CD4-positive, alpha-beta T cell treated with Interleukin-10 for 1 hour (primary cell): ENCODE results near the gene SYNDIG1L.
"Not testable (repeated sequence)": the region's sequence is repeated elsewhere in the genome, so short reads cannot be mapped to it uniquely, and the experiment has no call there.

Experiments used
- DNase-seq: peaks from one replicate; pipeline ENCODE4 v3.0.0-alpha.2; 2020

Gene SYNDIG1L

DNA sequence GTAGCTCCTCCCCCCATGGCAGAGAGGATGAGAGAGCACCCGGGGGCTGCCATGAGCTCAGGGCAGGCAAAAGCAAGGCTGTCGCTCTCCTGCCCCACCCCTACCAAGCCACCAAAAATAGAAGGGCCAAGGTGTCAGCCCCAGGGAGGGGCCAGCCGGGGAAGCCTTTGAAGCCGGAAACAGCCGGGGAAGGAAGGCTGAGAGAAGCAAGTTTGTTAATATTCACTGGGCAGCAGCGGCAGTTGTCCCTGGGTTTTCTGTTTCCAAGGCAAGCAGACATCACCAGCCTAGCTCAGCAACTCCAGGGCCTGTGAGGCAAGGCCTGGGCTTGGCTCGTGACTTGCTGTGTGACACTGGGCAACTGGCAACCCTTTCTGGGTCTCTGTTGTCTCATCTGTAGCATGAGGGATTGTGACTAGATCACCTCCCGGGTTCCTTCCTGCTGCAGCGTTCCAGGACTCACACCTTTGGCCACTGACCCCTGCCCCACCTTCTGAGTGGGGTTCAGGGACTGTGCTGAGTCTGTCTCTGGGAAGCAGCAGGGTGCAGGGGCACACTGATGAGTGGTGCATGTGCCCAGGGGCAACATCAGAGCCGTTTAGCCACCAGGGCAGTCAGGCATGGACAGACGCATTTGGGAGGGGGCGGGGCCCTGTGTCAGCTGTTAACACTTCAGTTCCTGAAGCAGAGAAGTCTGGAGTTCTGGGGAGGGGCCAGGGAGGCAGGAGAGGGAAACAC, 24.3 kb downstream of the SYNDIG1L start:
- peak; percentile 81 for DNase-seq

DNA sequence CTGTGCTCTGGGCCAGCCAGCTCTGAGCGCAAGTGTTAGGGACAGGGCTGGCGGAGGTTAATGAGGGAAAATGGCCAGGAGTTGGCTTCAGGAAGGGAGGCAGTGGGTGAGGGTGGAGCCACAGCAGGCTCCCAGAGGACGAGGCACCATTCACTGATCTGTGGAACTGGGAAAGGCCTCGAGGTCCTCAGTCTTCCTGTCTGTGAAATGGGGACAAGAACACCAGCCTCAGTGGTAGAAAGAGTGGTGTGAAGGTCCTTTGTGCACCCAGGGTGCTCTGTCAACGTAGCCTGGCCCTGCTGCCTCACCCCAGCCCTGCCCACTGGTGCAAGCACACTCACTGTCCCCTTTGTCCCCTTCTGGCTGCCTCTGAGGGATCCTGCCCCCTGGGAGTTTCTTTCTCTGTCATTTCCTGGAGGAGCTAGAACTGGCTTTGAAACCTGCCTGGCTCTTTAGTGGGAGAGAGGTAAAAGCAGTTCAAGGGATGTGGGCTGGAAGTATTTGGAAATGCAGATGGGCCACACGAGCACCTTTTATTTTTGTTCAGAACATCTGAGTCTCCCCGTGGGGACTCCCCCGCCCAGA, 25.0 kb downstream of the SYNDIG1L start:
- DNase-seq, result no peak

DNA sequence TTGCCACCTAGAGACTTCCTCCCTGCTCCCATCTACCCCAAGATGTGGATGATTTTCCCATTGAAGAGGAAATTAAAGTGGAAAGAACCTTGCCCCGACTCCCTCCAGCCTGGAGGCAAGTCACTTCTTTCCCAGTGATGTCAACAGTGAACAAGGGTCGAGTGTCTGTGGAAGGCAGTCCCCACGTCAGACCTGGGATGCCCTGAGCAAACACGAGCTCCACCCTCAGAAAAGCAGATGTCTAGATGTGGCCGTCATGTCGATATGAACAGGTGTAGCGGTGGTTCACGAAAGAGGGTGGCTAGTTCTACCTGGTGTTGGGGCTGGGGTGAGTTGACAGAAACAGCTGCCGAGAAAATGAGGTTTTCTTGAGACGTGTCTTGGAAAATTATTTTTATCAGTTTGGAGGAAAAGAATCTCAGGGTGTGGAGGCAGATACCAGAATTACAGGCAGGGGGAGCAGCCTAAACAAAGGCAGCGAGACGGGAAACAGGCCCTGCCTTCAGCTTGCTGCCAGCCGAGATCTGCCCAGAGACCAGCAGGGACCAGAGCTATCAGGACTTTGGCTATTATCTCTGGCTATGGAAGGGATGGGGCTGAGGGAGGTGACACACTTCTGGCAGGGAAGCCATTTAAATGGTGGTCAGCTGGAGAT, 25.9 kb downstream of the SYNDIG1L start:
- DNase-seq, result no peak

DNA sequence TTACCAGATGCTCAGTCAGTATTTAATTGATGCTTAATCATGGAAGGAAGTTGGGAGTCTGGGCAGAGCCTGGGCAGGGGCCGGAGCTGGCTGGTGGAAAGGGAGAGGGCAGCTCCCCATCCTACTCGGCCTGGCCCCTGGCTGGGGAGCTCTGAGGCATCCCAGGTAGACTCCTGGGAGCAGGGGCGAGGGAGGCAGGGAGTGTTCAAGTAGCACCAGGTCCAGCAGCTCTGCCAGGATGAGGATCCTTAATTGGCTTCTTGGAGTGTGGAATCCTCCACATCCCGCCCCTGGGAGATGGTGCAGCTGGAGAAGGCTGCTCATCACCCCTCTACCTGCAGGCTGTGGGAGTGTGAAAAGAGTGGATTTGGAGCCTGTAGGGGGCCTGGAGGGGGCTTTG, 30.9 kb downstream of the SYNDIG1L start:
- no peak for DNase-seq

DNA sequence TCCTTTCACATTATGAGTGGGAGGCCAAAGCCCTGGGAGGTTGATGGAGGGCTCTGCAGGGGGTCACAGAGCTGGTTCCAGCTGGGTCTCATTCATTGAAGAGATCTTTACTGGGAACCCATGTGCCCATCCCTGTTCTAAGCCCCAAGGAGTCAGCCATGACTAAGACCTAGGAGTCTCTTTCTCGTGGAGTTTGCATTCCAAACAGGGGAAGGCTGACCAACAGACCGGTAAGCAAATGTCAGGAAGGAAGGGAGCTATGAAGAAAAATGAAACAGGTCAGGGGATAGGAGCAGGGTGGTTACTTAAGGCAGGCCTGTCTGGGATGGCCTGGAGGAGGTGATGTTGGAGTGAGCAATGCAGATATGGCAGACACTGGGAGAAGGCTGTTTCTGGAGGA, 31.5 kb downstream of the SYNDIG1L start:
- DNase-seq, result no peak

DNA sequence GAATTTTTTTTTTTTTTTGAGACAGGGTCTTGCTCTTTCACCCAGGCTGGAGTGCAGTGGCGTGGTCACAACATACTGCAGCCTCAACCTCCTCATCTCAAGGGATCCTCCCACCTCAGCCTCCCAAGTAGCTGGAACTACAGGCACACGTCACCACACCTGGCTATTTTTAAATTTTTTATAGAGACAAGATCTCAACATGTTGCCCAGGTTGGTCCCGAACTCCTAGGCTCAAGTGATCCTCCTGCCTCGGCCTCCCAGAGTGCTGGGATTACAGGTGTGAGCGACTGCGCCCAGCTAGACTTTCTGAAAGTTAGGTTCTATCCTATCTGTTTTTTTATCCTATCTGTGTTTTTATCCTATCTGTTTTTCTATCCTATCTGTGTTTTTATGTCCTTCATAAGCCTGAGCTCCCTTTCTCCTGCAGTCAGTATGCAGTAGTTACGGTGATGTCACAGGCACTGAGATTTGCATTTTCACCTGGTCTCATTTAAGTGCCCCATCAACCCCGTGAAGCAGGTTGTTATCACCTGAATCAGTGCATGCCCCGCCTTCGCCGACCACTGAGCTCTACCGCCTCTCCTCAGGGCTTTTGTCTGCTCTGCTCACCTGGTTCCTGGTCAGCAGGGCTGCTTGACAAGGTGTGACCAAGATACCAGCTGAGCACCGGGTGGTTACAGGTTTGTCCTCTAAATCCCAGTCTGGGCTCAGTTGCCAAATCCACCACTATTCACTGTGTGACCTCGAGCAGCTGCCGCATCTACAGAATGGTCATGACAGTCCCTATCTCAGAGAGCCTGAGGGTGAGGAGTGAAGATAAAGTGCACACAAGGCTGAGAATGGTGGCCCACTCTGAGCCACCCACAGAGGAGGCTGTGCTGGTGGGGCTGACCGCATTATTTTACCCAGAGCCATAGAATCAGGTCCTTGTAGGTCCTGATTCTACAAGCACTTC, 33.1 kb downstream of the SYNDIG1L start:
- DNase-seq, result no peak

DNA sequence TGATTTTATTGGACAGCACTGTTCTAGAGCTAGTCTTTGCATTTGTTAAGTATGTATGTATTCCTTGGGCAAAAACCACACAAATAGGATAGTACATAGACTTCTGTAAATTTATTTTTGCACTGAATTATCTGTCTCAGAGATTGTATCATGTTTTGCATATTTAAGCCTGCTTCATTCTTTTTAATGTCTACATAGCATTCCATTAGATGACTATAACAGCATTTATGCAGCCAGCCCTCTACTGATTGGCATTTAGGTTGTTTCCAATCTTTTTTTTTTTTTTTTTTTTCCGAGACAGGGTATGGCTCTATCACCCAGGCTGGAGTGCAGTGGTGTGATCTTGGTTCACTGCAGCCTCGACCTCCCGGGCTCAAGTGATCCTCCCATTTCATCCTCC, 34.5 kb downstream of the SYNDIG1L start:
- no peak for DNase-seq

DNA sequence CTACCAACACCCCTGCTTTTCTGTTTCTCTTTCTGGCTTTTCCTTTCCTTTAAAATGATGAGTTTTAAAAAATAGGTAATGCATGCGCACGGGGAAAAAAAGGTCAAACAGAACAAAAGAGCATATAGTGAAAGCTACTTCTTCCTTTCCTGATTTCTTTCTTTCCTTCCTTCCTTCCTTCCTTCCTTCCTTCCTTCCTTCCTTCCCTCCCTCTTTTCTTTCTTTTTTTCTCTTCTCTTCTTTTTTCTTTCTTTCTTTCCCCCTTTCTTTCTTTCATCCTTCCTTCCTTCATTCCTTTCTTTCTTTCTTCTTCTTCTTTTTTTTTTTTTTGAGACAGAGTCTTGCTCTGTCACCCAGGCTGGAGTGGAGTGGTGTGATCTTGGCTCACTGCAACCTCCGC, 35.5 kb downstream of the SYNDIG1L start:
- not testable (repeated sequence) for DNase-seq

DNA sequence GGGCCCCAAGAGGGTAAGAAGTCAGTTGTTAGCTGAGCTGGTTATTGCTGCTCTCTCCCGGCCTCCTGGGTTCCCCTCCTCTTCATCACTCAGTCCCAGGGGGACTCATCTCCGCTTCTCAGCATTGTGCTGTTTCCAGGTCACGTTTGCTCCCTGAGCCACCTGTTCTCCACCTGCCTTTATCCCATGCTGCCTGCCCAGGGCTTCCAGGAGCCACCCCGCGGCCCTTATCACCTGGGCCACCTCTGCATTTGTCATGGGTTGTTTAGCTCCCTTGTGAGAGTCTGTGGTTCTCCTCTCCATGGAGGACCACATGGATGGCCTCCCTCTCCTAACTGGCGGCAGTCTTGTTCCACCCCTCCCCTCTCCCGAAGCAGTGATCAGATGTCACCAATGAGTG, 36.0 kb downstream of the SYNDIG1L start:
- DNase-seq, result no peak

DNA sequence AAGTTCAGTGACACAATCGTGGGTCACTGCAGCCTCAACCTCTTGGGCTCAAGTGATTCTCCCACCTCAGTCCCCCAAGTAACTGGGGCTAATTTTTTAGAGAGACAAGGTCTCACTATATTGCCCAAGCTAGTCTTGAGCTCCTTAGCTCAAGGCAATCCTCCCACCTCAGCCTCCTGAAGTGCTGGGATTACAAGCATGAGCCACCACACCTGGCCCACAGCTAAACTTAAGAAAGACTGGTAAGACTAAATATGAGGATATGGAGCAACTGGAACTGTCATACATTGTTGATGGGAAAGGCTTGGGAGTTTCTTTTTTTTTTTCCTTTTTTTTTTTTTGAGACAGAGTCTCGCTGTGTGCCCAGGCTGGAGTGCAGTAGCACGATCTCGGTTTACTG, 43.8 kb downstream of the SYNDIG1L start:
- DNase-seq, result no peak

DNA sequence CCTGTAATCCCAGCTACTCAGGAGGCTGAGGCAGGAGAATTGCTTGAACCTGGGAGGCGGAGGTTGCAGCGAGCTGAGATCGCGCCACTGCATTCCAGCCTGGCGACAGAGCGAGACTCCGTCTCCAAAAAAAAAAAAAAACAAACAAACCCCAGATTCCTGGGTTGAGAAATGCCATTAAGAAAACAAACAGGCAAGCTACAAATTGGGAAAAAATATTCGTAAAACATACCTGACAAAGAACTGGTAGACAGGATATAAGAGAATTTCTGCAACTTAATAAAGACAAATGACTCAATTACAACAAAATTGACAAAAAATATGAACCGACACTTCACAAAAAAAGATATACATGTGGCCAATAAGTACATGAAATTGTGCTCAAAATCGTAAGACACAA, 44.4 kb downstream of the SYNDIG1L start:
- not testable (repeated sequence) for DNase-seq

DNA sequence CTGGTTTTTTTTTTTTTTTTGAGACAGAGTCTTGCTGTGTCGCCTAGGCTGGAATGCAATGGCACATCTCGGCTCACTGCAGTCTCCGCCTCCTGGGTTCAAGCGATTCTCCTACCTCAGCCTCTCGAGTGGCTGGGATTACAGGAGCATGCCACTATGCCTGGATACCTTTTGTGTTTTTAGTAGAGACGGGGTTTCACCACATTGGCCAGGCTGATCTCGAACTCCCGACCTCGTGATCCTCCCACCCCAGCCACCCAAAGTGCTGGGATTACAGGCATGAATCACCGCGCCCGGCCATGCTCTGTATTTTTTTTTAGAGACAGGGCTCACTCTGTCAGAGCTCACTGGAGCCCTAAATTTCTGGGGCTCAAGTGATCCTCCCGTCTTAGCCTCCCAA, 45.2 kb downstream of the SYNDIG1L start:
- no peak for DNase-seq

DNA sequence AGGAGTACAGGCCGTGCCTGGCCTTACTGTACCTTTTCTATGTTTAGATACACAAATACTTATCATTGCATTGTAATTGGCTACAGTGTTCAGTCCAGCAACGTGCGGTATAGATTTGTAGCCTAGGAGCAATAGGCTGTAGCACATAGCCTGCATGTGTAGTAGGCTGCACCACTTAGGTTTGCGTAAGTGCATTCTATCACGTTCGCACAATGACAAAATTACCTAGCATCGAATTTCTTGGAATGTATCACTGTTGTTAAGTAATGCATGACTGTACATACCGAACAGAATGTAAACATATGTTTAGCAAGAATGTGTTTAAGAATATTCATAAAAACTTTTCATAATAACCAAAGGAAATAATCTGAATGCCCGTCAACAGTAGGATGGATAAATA, 45.8 kb downstream of the SYNDIG1L start:
- no peak for DNase-seq

DNA sequence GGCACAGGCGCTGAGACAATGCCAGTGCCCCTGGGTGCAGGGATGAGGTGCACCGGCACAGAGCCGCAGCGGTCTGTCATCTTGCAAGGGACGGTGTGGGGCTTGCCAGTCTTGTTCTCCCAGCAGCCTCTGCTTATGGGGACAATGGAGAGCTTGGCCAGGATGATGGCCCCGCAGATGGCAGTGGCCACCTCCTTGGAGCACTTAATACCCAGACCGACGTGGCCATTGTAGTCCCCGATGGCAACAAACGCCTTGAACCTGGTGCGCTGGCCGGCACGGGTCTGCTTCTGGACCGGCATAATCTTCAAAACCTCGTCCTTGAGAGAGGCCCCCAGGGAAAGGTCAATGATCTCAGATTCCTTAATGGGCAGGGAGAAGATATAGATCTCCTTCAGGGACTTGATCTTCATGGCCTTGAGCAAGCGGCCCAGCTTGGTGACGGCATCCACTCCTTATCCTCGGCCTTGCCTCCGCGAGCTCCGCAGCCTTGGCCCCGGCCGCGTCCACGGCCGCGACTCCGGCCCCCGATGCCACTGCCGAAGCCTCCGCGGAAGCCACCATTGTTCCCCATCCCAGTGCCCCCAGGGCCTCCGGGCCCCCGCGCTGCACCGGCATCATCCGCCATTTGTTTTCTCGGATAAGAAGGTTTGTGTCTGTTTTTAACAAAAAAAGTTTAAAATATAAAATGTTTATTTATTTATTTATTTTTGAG, 47.9 kb downstream of the SYNDIG1L start:
- DNase-seq, result no peak

DNA sequence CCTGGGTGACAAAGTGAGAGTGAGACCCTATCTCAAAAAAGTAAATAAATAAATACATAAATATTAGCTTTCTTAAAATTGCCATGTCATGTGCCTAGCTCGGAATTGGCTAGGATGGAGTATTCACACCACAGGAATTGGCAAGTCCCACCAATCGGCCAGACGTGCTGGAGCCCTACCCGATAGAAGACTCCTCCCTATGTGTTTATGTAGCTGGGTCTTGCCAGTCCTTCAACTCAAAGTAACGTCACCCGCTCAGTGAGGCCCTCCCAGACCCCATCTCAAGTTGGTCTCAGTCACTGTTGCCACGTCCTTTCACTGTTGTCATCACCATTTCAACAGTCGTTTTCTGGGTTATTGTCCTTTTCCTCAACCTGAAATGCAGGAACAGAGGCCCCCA, 57.6 kb downstream of the SYNDIG1L start:
- DNase-seq, result no peak

DNA sequence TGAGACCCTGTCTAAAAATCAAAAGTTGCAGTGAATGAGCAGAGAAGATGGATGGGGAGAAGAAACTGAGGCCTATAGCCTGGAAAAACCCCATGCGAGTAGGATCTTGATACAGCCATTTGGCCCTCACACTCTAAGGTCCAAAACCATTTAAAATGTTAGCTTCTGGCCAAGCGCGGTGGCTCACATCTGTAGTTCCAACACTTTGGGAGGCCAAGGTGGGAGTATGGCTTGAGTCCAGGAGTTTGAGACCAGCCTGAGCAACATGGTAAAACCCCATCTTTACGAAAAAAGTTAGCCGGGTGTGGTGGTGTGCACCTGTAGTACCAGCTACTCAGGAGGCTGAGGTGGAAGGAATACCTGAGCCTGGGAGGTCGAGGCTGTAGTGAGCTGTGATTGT, 58.0 kb downstream of the SYNDIG1L start:
- DNase-seq, result no peak

DNA sequence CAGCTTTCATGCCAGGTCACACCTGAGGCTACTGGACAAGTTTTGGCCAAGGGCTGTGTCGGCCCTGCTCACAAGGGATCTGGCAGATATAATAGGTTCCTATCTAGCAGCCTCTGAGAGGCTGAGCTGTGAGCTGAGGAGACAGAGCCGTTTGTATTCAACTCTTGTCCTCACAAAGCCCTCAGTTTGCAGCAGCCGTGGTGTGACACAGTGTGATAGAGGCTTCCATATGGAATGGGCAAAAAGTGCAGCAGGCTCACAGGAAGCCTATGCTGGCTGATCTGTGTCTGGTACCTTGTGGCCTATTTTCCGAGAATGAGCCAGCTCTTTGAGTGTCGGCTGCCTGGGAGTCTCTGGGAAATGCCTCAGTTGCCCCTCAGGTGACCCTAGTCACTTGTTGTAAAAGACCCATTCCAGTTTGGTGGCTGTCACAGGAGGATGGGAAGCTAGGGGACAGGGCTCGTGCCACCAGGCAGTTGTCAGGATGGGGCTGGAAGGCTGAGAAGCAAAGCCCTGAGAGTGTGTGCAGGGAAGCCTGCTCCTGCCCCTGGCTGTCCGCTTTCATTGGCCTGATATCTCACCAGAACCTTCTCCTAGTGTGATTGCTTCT, 61.6 kb downstream of the SYNDIG1L start:
- no peak for DNase-seq

DNA sequence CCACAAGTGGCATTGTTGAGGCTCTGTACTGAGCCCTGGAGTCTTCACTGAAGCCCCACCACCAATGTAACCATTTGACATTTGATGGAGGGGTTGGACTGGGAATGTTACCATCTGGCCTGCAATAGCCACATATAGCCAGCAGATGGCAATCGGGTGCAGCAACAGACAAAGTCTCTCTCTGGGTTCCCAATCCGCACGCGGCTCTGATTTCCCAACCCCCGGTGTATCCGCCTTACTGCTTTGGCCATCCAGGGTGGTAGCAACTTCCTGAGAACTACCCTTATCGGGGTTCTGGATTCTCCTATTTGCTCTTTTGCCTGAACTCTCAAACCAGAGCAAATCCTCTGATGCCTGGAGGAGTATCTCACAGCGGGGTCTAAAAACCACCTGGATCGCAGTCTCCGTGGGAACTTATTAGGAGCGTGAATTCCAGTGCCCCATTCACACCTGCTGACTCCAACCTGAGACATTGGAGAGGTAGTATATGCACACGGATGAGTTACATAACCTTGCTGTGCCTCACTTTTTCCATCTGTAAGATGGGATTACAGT, 63.6 kb downstream of the SYNDIG1L start:
- DNase-seq, result peak; percentile 66

DNA sequence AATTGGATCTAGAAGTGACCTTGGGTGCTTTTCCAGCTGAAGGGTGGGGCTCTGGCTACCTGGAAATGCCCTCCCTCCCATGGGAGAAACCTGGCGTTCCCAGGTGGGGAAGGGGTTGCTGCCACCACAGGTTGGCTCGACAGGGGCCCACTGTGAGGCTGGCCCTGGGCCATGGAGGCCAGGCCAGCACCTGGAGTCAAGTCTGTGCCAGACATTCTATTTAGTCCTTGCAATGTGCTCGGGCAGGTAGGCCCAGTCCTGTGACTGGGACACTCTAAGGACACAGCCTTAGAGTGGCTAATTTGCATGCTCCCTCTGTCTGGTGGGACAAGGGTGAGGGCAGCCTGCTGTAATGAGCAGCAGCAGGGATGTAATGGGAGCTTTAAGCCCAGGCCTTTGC, 65.8 kb downstream of the SYNDIG1L start:
- DNase-seq, result no peak

DNA sequence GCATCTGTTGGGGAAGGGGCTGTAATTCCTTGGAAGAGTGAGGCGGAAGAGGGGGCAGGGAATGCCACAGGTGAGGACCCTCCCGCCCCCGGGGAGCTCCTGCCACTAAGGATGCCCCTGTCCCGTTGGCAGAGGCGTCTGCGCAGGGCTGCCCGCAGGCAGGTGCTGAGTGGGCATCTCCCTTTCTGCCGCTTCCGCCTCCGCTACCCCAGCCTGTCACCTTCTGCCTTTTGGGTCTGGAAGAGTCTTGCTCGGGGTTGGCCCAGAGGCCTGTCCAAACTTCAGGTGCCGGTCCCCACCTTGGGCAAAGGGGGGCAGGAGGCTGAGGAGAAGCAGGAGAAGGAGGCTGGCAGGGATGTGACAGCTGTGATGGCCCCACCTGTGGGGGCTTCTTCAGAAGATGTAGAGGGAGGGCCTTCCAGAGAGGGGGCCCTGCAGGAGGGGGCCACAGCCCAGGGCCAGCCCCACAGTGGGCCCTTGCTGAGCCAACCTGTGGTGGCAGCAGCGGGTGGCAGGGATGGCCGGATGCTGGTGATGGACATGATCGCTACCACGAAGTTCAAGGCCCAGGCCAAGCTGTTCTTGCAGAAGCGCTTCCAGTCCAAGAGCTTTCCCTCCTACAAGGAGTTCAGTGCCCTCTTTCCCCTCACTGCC, 67.7 kb downstream of the SYNDIG1L start:
- DNase-seq, result no peak

DNA sequence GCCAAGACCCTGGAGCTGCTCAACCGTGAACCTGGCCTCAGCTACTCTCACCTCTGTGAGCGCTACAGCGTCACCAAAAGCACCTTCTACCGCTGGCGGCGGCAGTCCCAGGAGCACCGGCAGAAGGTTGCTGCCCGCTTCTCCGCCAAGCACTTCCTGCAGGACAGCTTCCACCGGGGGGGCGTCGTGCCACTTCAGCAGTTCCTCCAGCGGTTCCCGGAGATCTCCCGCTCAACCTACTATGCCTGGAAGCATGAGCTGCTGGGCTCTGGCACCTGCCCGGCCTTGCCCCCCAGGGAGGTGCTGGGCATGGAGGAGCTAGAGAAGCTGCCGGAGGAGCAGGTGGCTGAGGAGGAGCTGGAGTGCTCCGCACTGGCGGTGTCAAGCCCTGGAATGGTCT, 68.4 kb downstream of the SYNDIG1L start:
- no peak for DNase-seq
